HG03066 (cell line): ENCODE results near the gene HCK.

Experiments
- ATAC-seq: cut with Tn5 transposase; IDR thresholded peaks from one replicate; pipeline ENCODE4 v1.9.1; 2021; ENCODE audit warnings: low read depth; ENCODE audit not compliant: unreplicated experiment

HCK gene

GRCh38 chr20:32052090-32052777, at the start of gene HCK:
Gene HCK, plus strand, starts transcription at chr20:32052242.
- ATAC-seq, result no peak

- ATAC-seq, result no peak
Observed at GRCh38 chr20:32003325-32003724, 48.7 kb upstream of the HCK start.

- ATAC-seq, result no peak
Observed at GRCh38 chr20:32004963-32005362, 47.1 kb upstream of the HCK start.

GRCh38 chr20:32006053-32006452, 46.0 kb upstream of the HCK start:
- no peak for ATAC-seq

- ATAC-seq, result no peak
Observed at GRCh38 chr20:32006841-32007786, 44.9 kb upstream of the HCK start.

GRCh38 chr20:32007787-32008616, 44.0 kb upstream of the HCK start:
- no peak for ATAC-seq

GRCh38 chr20:32009564-32009963, 42.5 kb upstream of the HCK start:
- ATAC-seq, result no peak

- ATAC-seq, result no peak
Observed at GRCh38 chr20:32010101-32010500, 41.9 kb upstream of the HCK start, which contains the start of gene CCM2L. Gene CCM2L, plus strand, starts transcription at chr20:32010438. Its CDS starts 17 bp downstream, at chr20:32010455.

GRCh38 chr20:32010666-32011065, 41.4 kb upstream of the HCK start:
- no peak for ATAC-seq

GRCh38 chr20:32012159-32012688, 39.8 kb upstream of the HCK start:
- ATAC-seq, result no peak

- no peak for ATAC-seq
Observed at GRCh38 chr20:32013326-32013725, 38.7 kb upstream of the HCK start.

- no peak for ATAC-seq
Observed at GRCh38 chr20:32017711-32018251, 34.3 kb upstream of the HCK start.

- no peak for ATAC-seq
Observed at GRCh38 chr20:32018269-32019155, 33.5 kb upstream of the HCK start.

GRCh38 chr20:32019156-32019510, 32.9 kb upstream of the HCK start:
- no peak for ATAC-seq

GRCh38 chr20:32019563-32020463, 32.2 kb upstream of the HCK start:
- no peak for ATAC-seq

- ATAC-seq, result no peak
Observed at GRCh38 chr20:32021091-32021490, 31.0 kb upstream of the HCK start.

- no peak for ATAC-seq
Observed at GRCh38 chr20:32024683-32025295, 27.3 kb upstream of the HCK start.

- no peak for ATAC-seq
Observed at GRCh38 chr20:32027643-32028042, 24.4 kb upstream of the HCK start.
